IMR-90 (cell line): ENCODE measurements around the gene NPHP4. TPM values are rescaled to one million over a fixed set of nuclear protein-coding genes. Genes with fewer than 3 reads are reported as not detected.

Source experiments
- ATAC-seq: fragments of 200-7000 bp; cut with Tn5 transposase; 2 replicates; pipeline ENCODE4 v1.9.1; 2020; ENCODE audit warnings: low read depth, mild to moderate bottlenecking, moderate library complexity
- BruUV-seq: library from RNA; stranded (reverse); fragments of 400-500 nt; replicated peaks from 2 replicates; lab custom pipeline; 2021; lab: Mats Ljungman, UMichigan
- CTCF ChIA-PET: fragments of 300-600 bp; formaldehyde crosslinking; extraction: SDS; loops from one replicate; lab custom pipeline; 2021; ENCODE audit warnings: antibody characterized with exemption; lab: Yijun Ruan, JAX
- POLR2A ChIA-PET: fragments of 300-600 bp; sonication (Branson Sonifier 250); formaldehyde crosslinking; loops from one replicate; lab custom pipeline; 2022; ENCODE audit warnings: antibody characterized with exemption; ENCODE audit not compliant: unreplicated experiment; lab: Charles Lee
- DNase-seq: peaks from one replicate; pipeline ENCODE4 v3.0.0; 2013
- H2AFZ ChIP-seq: replicated peaks from 2 replicates; pipeline ENCODE3; 2013; ENCODE audit warnings: low read length, mild to moderate bottlenecking; ENCODE audit not compliant: poor library complexity
- H2AK5ac ChIP-seq: 2 replicates; pipeline ENCODE4 v1.6.1; 2013; ENCODE audit warnings: low read depth, low read length, inconsistent platforms
- H2AK9ac ChIP-seq: replicated peaks from 2 replicates; pipeline ENCODE3; 2013; ENCODE audit warnings: mild to moderate bottlenecking, low read depth, low read length, moderate library complexity; ENCODE audit not compliant: poor library complexity
- H2BK120ac ChIP-seq: 2 replicates; pipeline ENCODE4 v1.6.1; 2013; ENCODE audit warnings: low read depth, low read length, inconsistent platforms
- H2BK15ac ChIP-seq: 3 replicates; pipeline ENCODE4 v1.6.1; 2013; ENCODE audit warnings: low read depth, low read length, inconsistent platforms
- H2BK20ac ChIP-seq: 2 replicates; pipeline ENCODE4 v1.6.1; 2013; ENCODE audit warnings: low read depth, mild to moderate bottlenecking, inconsistent platforms, low read length, moderate library complexity
- H2BK5ac ChIP-seq: 2 replicates; pipeline ENCODE4 v1.6.1; 2013; ENCODE audit warnings: mild to moderate bottlenecking, low read depth, low read length, inconsistent platforms; ENCODE audit not compliant: poor library complexity, severe bottlenecking
- H3K14ac ChIP-seq: replicated peaks from 2 replicates; pipeline ENCODE4 v1.6.1; 2013; ENCODE audit warnings: low read depth, low read length, inconsistent platforms
- H3K18ac ChIP-seq: 2 replicates; pipeline ENCODE4 v1.6.1; 2013; ENCODE audit warnings: low read depth, low read length, control low read depth
- H3K23ac ChIP-seq: 2 replicates; pipeline ENCODE4 v1.6.1; 2013; ENCODE audit warnings: low read depth, low read length, inconsistent platforms
- H3K27ac ChIP-seq: 2 replicates; pipeline ENCODE4 v1.5.1; 2013; ENCODE audit warnings: mild to moderate bottlenecking, control low read depth, low read length; ENCODE audit not compliant: insufficient read depth
- H3K27me3 ChIP-seq: 2 replicates; pipeline ENCODE4 v1.6.1; 2013; ENCODE audit warnings: low read length; ENCODE audit not compliant: control insufficient read depth, insufficient read depth
- H3K36me3 ChIP-seq: 2 replicates; pipeline ENCODE4 v1.6.1; 2013; ENCODE audit warnings: low read length, mixed read lengths; ENCODE audit not compliant: control insufficient read depth, insufficient read depth
- H3K4ac ChIP-seq: 2 replicates; pipeline ENCODE4 v1.6.1; 2013; ENCODE audit warnings: low read depth, low read length, inconsistent platforms
- H3K4me1 ChIP-seq: 2 replicates; pipeline ENCODE4 v1.6.1; 2013; ENCODE audit warnings: low read length, mixed read lengths; ENCODE audit not compliant: control insufficient read depth, insufficient read depth
- H3K4me2 ChIP-seq: 2 replicates; pipeline ENCODE4 v1.6.1; 2013; ENCODE audit warnings: low read depth, mild to moderate bottlenecking, control low read depth, low read length, moderate library complexity
- H3K4me3 ChIP-seq: 2 replicates; pipeline ENCODE4 v1.5.1; 2013; ENCODE audit warnings: low read depth, mild to moderate bottlenecking, control low read depth, low read length, moderate library complexity; ENCODE audit not compliant: insufficient read depth
- H3K56ac ChIP-seq: 2 replicates; pipeline ENCODE4 v1.6.1; 2013; ENCODE audit warnings: low read length, inconsistent platforms; ENCODE audit not compliant: insufficient read depth; ENCODE audit errors: extremely low read depth
- H3K79me1 ChIP-seq, 2 experiments: 2 replicates each; pipeline ENCODE4 v1.6.1; 2013; ENCODE audit warnings: low read length in 2 of 2, inconsistent platforms in 1 of 2, low read depth in 1 of 2
- H3K9ac ChIP-seq: 2 replicates; pipeline ENCODE4 v1.6.1; 2013; ENCODE audit warnings: low read depth, low read length, control low read depth
- H3K9me1 ChIP-seq: 2 replicates; pipeline ENCODE4 v1.6.1; 2013; ENCODE audit warnings: low read length, inconsistent platforms; ENCODE audit not compliant: insufficient read depth
- H3K9me3 ChIP-seq: 2 replicates; pipeline ENCODE4 v1.6.1; 2013; ENCODE audit warnings: low read length; ENCODE audit not compliant: control insufficient read depth, insufficient read depth
- H4K20me1 ChIP-seq: 2 replicates; pipeline ENCODE4 v1.6.1; 2013; ENCODE audit warnings: low read length, inconsistent platforms; ENCODE audit not compliant: insufficient read depth
- H4K5ac ChIP-seq: 2 replicates; pipeline ENCODE4 v1.6.1; 2013; ENCODE audit warnings: mild to moderate bottlenecking, low read depth, low read length, control low read depth
- H4K8ac ChIP-seq, 2 experiments: 2 replicates each; pipeline ENCODE4 v1.6.1; 2013; ENCODE audit warnings: low read depth in 2 of 2, low read length in 2 of 2, control low read depth in 1 of 2, inconsistent platforms in 1 of 2
- H4K91ac ChIP-seq: 2 replicates; pipeline ENCODE4 v1.6.1; 2013; ENCODE audit warnings: low read depth, low read length, inconsistent platforms; ENCODE audit not compliant: insufficient read depth
- BHLHE40 ChIP-seq: fragments of 150-350 bp; IDR thresholded peaks from 2 replicates; pipeline ENCODE4 v1.6.1; 2016; ENCODE audit warnings: mild to moderate bottlenecking, low read depth, low read length
- CEBPB ChIP-seq: IDR thresholded peaks from 2 replicates; pipeline ENCODE4 v1.6.1; 2012; ENCODE audit warnings: low read depth, low read length, improper control_type of control experiment
- CHD1 ChIP-seq: IDR thresholded peaks from 2 replicates; pipeline ENCODE4 v1.6.1; 2012; ENCODE audit warnings: low read depth, low read length, improper control_type of control experiment
- ELK1 ChIP-seq: fragments of 150-350 bp; IDR thresholded peaks from 2 replicates; pipeline ENCODE4 v1.6.1; 2016; ENCODE audit warnings: low read depth, mild to moderate bottlenecking, low read length, moderate library complexity, borderline replicate concordance
- FOS ChIP-seq: fragments of 150-350 bp; IDR thresholded peaks from 2 replicates; pipeline ENCODE4 v1.6.1; 2016; ENCODE audit warnings: low read depth, low read length
- MAFK ChIP-seq: IDR thresholded peaks from 2 replicates; pipeline ENCODE4 v1.6.1; 2012; ENCODE audit warnings: low read depth, low read length, improper control_type of control experiment
- MAZ ChIP-seq: IDR thresholded peaks from 2 replicates; pipeline ENCODE4 v1.6.1; 2012; ENCODE audit warnings: low read depth, mild to moderate bottlenecking, low read length, improper control_type of control experiment, moderate library complexity, borderline replicate concordance
- MXI1 ChIP-seq: IDR thresholded peaks from 2 replicates; pipeline ENCODE4 v1.6.1; 2012; ENCODE audit warnings: low read depth, mild to moderate bottlenecking, low read length, moderate library complexity, borderline replicate concordance
- NFE2L2 ChIP-seq: fragments of 150-350 bp; IDR thresholded peaks from 2 replicates; pipeline ENCODE4 v1.6.1; 2016; ENCODE audit warnings: low read depth, mild to moderate bottlenecking, low read length
- POLR2A ChIP-seq: IDR thresholded peaks from 2 replicates; pipeline ENCODE4 v1.6.1; 2012; ENCODE audit warnings: mild to moderate bottlenecking, low read depth, low read length
- RAD21 ChIP-seq: IDR thresholded peaks from 2 replicates; pipeline ENCODE4 v1.6.1; 2012; ENCODE audit warnings: low read length, improper control_type of control experiment
- RCOR1 ChIP-seq: IDR thresholded peaks from 2 replicates; pipeline ENCODE4 v1.6.1; 2012; ENCODE audit warnings: mild to moderate bottlenecking, low read length, improper control_type of control experiment; ENCODE audit not compliant: insufficient replicate concordance
- RFX5 ChIP-seq: IDR thresholded peaks from 2 replicates; pipeline ENCODE4 v1.8.0; 2012; ENCODE audit warnings: low read depth, mild to moderate bottlenecking, low read length, moderate library complexity
- WGBS, 2 experiments: methylation state at CpG; one replicate each; pipeline versions ENCODE4 v1.1.5 to v1.1.7; 2013; ENCODE audit warnings: missing lambda C conversion rate in 2 of 2; ENCODE audit not compliant: insufficient read length in 1 of 2; ENCODE audit errors: extremely low coverage in 2 of 2; 5-methylcytosine and 5-hydroxymethylcytosine counted together
- dilution Hi-C: fragments of 300-500 bp; cut with HindIII; formaldehyde crosslinking; loops from one replicate; pipeline ENCODE4 v1.14.3; 2018; ENCODE audit warnings: low sequenced_read_pairs; ENCODE audit not compliant: unreplicated experiment
- in situ Hi-C: fragments of 300-500 bp; cut with MboI; formaldehyde crosslinking; loops from 3 replicates; pipeline ENCODE4 v1.14.3; 2019; ENCODE audit warnings: low sequenced_read_pairs, inconsistent platforms, mixed read lengths
- intact Hi-C: fragments of 100-400 bp; cut with micrococcal nuclease; formaldehyde crosslinking; loops from 2 replicates; pipeline ENCODE4 v1.10.0; 2022
- polyA plus RNA-seq, 3 experiments: library from polyadenylated mRNA; depleted of rRNA; stranded (reverse); fragments of >200 nt; gene quantifications; 2 replicates each; pipeline ENCODE4 v1.2.3, GENCODE V29; 2012; ENCODE audit warnings: low replicate concordance in 1 of 3
- total RNA-seq: library from RNA; depleted of rRNA; stranded (reverse); fragments of >200 nt; gene quantifications from 2 replicates; pipeline ENCODE4 v1.2.3, GENCODE V29; 2012
- TF ChIP-seq, protein P1 (sequence below): conservative IDR thresholded peaks from 2 replicates; pipeline ENCODE4 v1.5.1; 2012; ENCODE audit warnings: mild to moderate bottlenecking, low read depth, low read length, improper control_type of control experiment

NPHP4 gene
- total and polyA plus RNA-seq, 2 of the 4 experiments (the other 2 are of a cell fraction) = 2.0 to 5.5 TPM

DNA sequence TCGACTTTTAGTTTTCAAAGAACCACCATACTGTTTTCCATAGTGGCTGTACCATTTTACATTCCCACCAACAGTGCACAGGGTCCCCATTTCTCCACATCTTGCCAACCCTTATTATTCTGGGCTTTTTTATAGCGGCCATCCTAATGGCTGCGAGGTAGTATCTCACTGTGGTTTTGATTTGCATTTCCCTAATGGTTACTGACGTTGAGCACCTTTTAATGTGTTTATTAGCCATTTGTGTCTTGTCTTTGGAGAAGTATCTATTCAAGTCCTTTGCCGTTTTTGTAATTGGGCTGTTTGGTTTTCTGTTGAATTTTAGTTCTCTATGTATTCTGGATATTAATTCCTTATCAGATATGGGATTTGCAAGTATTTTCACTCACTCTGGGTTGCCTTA, 31.1 kb upstream of the NPHP4 start:
- dilution Hi-C loops = no loop called here
- Histone ChIP-seq H3K36me3 (no peaks in the 10 kb centered on the region), H3K4ac (no peak overlapping the region), H3K56ac (no peak overlapping the region), H3K4me3 (no peak overlapping the region), H3K4me2 (no peak overlapping the region), H2AK5ac (no peak overlapping the region), H2BK120ac (no peak overlapping the region), H4K20me1 (no peaks in the 10 kb centered on the region; the same call in 1 of the 2 replicates), H3K27me3 (no peaks in the 10 kb centered on the region; the same call in 1 of the 2 replicates), H3K9ac (no peak overlapping the region), H3K9me3 (no peaks in the 10 kb centered on the region), H3K9me1 (no peaks in the 10 kb centered on the region), H3K23ac (no peak overlapping the region), H4K91ac (no peak overlapping the region), H4K5ac (no peak overlapping the region), H3K18ac (no peak overlapping the region), H3K79me1 (no peaks in the 10 kb centered on the region), H2BK5ac (no peak overlapping the region), H3K14ac (no peak overlapping the region), H2AFZ (no peak overlapping the region), H2BK20ac (no peak overlapping the region), H4K8ac (no peak overlapping the region), H3K4me1 (peaks cover 5% of the 10 kb centered on the region; the same call in 1 of the 2 replicates), H3K27ac (no peak overlapping the region), H2AK9ac (no peak overlapping the region), H2BK15ac (no peak overlapping the region)
- no TSS peak for BruUV-seq
- DNase-seq (no peak), ATAC-seq (no peak)
- 60% methylated on average over 1 of the region's 5 CpGs; no CpG with 5 or more reads in 1 of the 2 experiments for WGBS, 2 experiments
- ChIA-PET POLR2A (no interaction called here), CTCF (interaction anchor here (1.6 kb wide), 1 partner anchor 11 kb away, joined by 5 read pairs; no protein-coding TSS in a partner anchor)
- intact Hi-C loops = no loop called here
- in situ Hi-C loops = no loop called here
- TF ChIP-seq RFX5 = no peak
- TF ChIP-seq CHD1 = no peak
- no peak for TF ChIP-seq CEBPB
- TF ChIP-seq, protein P1, sequence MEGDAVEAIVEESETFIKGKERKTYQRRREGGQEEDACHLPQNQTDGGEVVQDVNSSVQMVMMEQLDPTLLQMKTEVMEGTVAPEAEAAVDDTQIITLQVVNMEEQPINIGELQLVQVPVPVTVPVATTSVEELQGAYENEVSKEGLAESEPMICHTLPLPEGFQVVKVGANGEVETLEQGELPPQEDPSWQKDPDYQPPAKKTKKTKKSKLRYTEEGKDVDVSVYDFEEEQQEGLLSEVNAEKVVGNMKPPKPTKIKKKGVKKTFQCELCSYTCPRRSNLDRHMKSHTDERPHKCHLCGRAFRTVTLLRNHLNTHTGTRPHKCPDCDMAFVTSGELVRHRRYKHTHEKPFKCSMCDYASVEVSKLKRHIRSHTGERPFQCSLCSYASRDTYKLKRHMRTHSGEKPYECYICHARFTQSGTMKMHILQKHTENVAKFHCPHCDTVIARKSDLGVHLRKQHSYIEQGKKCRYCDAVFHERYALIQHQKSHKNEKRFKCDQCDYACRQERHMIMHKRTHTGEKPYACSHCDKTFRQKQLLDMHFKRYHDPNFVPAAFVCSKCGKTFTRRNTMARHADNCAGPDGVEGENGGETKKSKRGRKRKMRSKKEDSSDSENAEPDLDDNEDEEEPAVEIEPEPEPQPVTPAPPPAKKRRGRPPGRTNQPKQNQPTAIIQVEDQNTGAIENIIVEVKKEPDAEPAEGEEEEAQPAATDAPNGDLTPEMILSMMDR = no peak
- TF ChIP-seq MAZ = no peak
- TF ChIP-seq POLR2A = no peak
- TF ChIP-seq RAD21 = no peak
- TF ChIP-seq BHLHE40 = no peak
- TF ChIP-seq MXI1 = no peak
- no peak for TF ChIP-seq FOS
- no peak for TF ChIP-seq ELK1
- TF ChIP-seq NFE2L2 = no peak
- TF ChIP-seq MAFK = no peak
- TF ChIP-seq RCOR1 = no peak
